PC-3 (cell line): ENCODE results near the gene FOXP4. TPM values are rescaled to one million over a fixed set of nuclear protein-coding genes. Genes with fewer than 3 reads are reported as not detected.
A peak's percentile ranks its signal among the peaks of the same experiment; 100 is the strongest.

Experiments
- ATAC-seq: fragments of 200-7000 bp; cut with Tn5 transposase; 2 replicates; pipeline ENCODE4 v1.9.1; 2020; ENCODE audit warnings: mild to moderate bottlenecking, moderate library complexity
- BruUV-seq: library from RNA; stranded (reverse); fragments of 400-500 nt; replicated peaks from 2 replicates; lab custom pipeline; 2021; lab: Mats Ljungman, UMichigan
- CTCF ChIA-PET: fragments of 300-600 bp; sonication (Branson Sonifier 250); formaldehyde crosslinking; loops from one replicate; lab custom pipeline; 2022; ENCODE audit warnings: antibody characterized with exemption; lab: Charles Lee
- POLR2A ChIA-PET: fragments of 300-600 bp; sonication (Branson Sonifier 250); formaldehyde crosslinking; loops from one replicate; lab custom pipeline; 2022; ENCODE audit warnings: antibody characterized with exemption; ENCODE audit not compliant: unreplicated experiment; lab: Charles Lee
- DNase-seq: peaks from one replicate; pipeline ENCODE4 v3.0.0-alpha.2; 2015
- H2AFZ ChIP-seq: fragments of 300-600 bp; sonication (generic); 2 replicates; pipeline ENCODE4 v1.6.0; 2016; ENCODE audit warnings: antibody characterized with exemption, low read length
- H3F3A ChIP-seq: fragments of 300-600 bp; sonication (generic); one replicate; pipeline ENCODE4 v1.6.0; 2017; ENCODE audit warnings: antibody characterized with exemption, low read length, control low read depth, mild to moderate bottlenecking; ENCODE audit not compliant: unreplicated experiment
- H3K27ac ChIP-seq: fragments of 300-600 bp; sonication (generic); 2 replicates; pipeline ENCODE4 v1.5.1; 2016; ENCODE audit warnings: mild to moderate bottlenecking, low read length
- H3K27me3 ChIP-seq: fragments of 300-600 bp; sonication (generic); 2 replicates; pipeline ENCODE4 v1.6.1; 2016; ENCODE audit warnings: low read length, mixed read lengths
- H3K36me3 ChIP-seq: fragments of 300-600 bp; sonication (generic); 2 replicates; pipeline ENCODE4 v1.6.1; 2016; ENCODE audit warnings: low read depth, mixed run types, low read length, mixed read lengths
- H3K4me1 ChIP-seq: fragments of 300-600 bp; sonication (generic); 2 replicates; pipeline ENCODE4 v1.5.1; 2016; ENCODE audit warnings: low read length; ENCODE audit not compliant: insufficient read depth
- H3K4me2 ChIP-seq: fragments of 300-600 bp; sonication (generic); 2 replicates; pipeline ENCODE4 v1.6.0; 2016; ENCODE audit warnings: low read length
- H3K4me3 ChIP-seq: fragments of 300-600 bp; sonication (generic); 2 replicates; pipeline ENCODE4 v1.5.1; 2016; ENCODE audit warnings: mild to moderate bottlenecking, low read length, mixed read lengths
- H3K79me2 ChIP-seq: fragments of 300-600 bp; sonication (generic); 2 replicates; pipeline ENCODE4 v1.6.1; 2017; ENCODE audit warnings: low read length, mixed read lengths
- H3K9ac ChIP-seq: fragments of 300-600 bp; sonication (generic); 2 replicates; pipeline ENCODE4 v1.6.0; 2016; ENCODE audit warnings: mild to moderate bottlenecking, low read length
- H3K9me2 ChIP-seq: fragments of 300-600 bp; sonication (generic); replicated peaks from 2 replicates; pipeline ENCODE4 v1.6.1; 2016; ENCODE audit warnings: mixed run types, low read length, mixed read lengths
- H3K9me3 ChIP-seq: fragments of 300-600 bp; sonication (generic); 2 replicates; pipeline ENCODE4 v1.6.1; 2016; ENCODE audit warnings: low read length, mixed read lengths
- H4K20me1 ChIP-seq: fragments of 300-600 bp; sonication (generic); 2 replicates; pipeline ENCODE4 v1.6.1; 2016; ENCODE audit warnings: low read length, mixed read lengths
- CTCF ChIP-seq: fragments of 300-600 bp; sonication (generic); conservative IDR thresholded peaks from 2 replicates; pipeline ENCODE4 v1.5.1; 2017; ENCODE audit warnings: antibody characterized with exemption, low read depth, mild to moderate bottlenecking, low read length
- EZH2 ChIP-seq: fragments of 300-600 bp; sonication (generic); IDR thresholded peaks from one replicate; pipeline ENCODE4 v1.6.1; 2017; ENCODE audit warnings: antibody characterized with exemption, mild to moderate bottlenecking, low read length; ENCODE audit not compliant: unreplicated experiment
- EZH2phosphoT487 ChIP-seq: fragments of 300-600 bp; sonication (generic); IDR thresholded peaks from 2 replicates; pipeline ENCODE4 v1.6.1; 2018; ENCODE audit warnings: mild to moderate bottlenecking, antibody characterized with exemption, low read length, borderline replicate concordance
- intact Hi-C: fragments of 100-400 bp; cut with micrococcal nuclease; formaldehyde crosslinking; loops from 2 replicates; pipeline ENCODE4 v1.9.0; 2023
- total RNA-seq: library from RNA; depleted of rRNA; stranded (reverse); fragments of >200 nt; gene quantifications from 2 replicates; pipeline ENCODE4 v1.2.3, GENCODE V29; 2014

Gene FOXP4
- total RNA-seq, 1 experiment from 2014 or later: 6.7 TPM

GRCh38 chr6:41591122-41591521 lies 44.9 kb downstream of the FOXP4 start:
- no TSS peak for BruUV-seq
- no peak for TF ChIP-seq EZH2
- no peak for TF ChIP-seq EZH2phosphoT487
- TF ChIP-seq CTCF: no peak
- Histone ChIP-seq H3K4me1 (no peaks in the 10 kb centered on the region), H3K9me2 (no peaks in the 10 kb centered on the region), H3K9me3 (no peaks in the 10 kb centered on the region), H3K27ac (no peak overlapping the region), H3K4me2 (no peak overlapping the region), H4K20me1 (no peaks in the 10 kb centered on the region), H2AFZ (no peak overlapping the region), H3F3A (no peaks in the 10 kb centered on the region), H3K79me2 (no peaks in the 10 kb centered on the region), H3K4me3 (no peak overlapping the region), H3K9ac (no peak overlapping the region), H3K36me3 (peaks cover 4% of the 10 kb centered on the region; the same call in 1 of the 2 replicates), H3K27me3 (no peaks in the 10 kb centered on the region)
- CTCF ChIA-PET: no interaction called here
- ATAC-seq (no peak), DNase-seq (no peak)
- POLR2A ChIA-PET: no interaction called here
- intact Hi-C loops: no loop called here

GRCh38 chr6:41591859-41592502 lies 45.8 kb downstream of the FOXP4 start:
- Histone ChIP-seq H3K4me2 (no peak overlapping the region), H3K27ac (no peak overlapping the region), H3K79me2 (no peaks in the 10 kb centered on the region), H3K4me3 (no peak overlapping the region), H3F3A (no peaks in the 10 kb centered on the region), H3K27me3 (no peaks in the 10 kb centered on the region), H3K9ac (no peak overlapping the region), H3K36me3 (peaks cover 4% of the 10 kb centered on the region; the same call in 1 of the 2 replicates), H3K4me1 (no peaks in the 10 kb centered on the region), H4K20me1 (no peaks in the 10 kb centered on the region), H3K9me3 (no peaks in the 10 kb centered on the region), H3K9me2 (no peaks in the 10 kb centered on the region), H2AFZ (no peak overlapping the region)
- ATAC-seq: peak; percentile 87
- CTCF ChIA-PET: interaction anchor here (0.8 kb wide), 1 partner anchor 130 kb away, joined by 4 read pairs; no protein-coding TSS in a partner anchor
- TF ChIP-seq CTCF (peak; percentile 90), EZH2 (no peak)
- peak; percentile 80 for DNase-seq
- intact Hi-C loops: loop anchor here (1.0 kb wide), 1 partner anchor 223 kb away; no protein-coding TSS in a partner anchor
- POLR2A ChIA-PET: no interaction called here
- no TSS peak for BruUV-seq

- no peak for ATAC-seq
- Histone ChIP-seq H3K9ac (no peak overlapping the region), H3K4me2 (no peak overlapping the region), H4K20me1 (no peaks in the 10 kb centered on the region), H3K79me2 (no peaks in the 10 kb centered on the region), H2AFZ (no peak overlapping the region), H3K4me3 (no peak overlapping the region), H3K9me2 (no peaks in the 10 kb centered on the region), H3K27me3 (no peaks in the 10 kb centered on the region), H3K9me3 (no peaks in the 10 kb centered on the region), H3K4me1 (no peaks in the 10 kb centered on the region), H3K27ac (no peak overlapping the region), H3K36me3 (peaks cover 4% of the 10 kb centered on the region; the same call in 1 of the 2 replicates), H3F3A (no peaks in the 10 kb centered on the region)
- ChIA-PET CTCF (no interaction called here), POLR2A (no interaction called here)
- intact Hi-C loops: no loop called here
- TF ChIP-seq EZH2phosphoT487 (no peak), CTCF (no peak), EZH2 (no peak)
- no peak for DNase-seq
- no TSS peak for BruUV-seq
Measured at GRCh38 chr6:41593406-41593805, 47.2 kb downstream of the FOXP4 start.
